HG03439 (cell line): ENCODE data around the gene MPP7.

Experiments used
- ATAC-seq: cut with Tn5 transposase; IDR thresholded peaks from one replicate; pipeline ENCODE4 v1.9.1; 2021; ENCODE audit warnings: mild to moderate bottlenecking, moderate library complexity; ENCODE audit not compliant: unreplicated experiment

The MPP7 gene

GRCh38 chr10:28273343-28273742 lies 29.5 kb downstream of the MPP7 start:
- no peak for ATAC-seq

GRCh38 chr10:28269842-28270456 lies 32.9 kb downstream of the MPP7 start:
- no peak for ATAC-seq

- no peak for ATAC-seq
These were observed 36.2 kb downstream of the MPP7 start for GRCh38 chr10:28266449-28267224.

GRCh38 chr10:28263136-28263857 lies 39.6 kb downstream of the MPP7 start:
- no peak for ATAC-seq

GRCh38 chr10:28256776-28257175 lies 46.1 kb downstream of the MPP7 start:
- ATAC-seq, result no peak

GRCh38 chr10:28254290-28254985 lies 48.4 kb downstream of the MPP7 start:
- no peak for ATAC-seq

- no peak for ATAC-seq
These were observed 49.6 kb downstream of the MPP7 start for GRCh38 chr10:28253169-28253785.
